NCI-H524 (cell line): ENCODE results near the gene HTT.

Source experiments
- DNase-seq, 2 experiments: peaks; one replicate each; lab custom pipeline; 2025; lab: John Stamatoyannopoulos, UW

HTT gene

DNA sequence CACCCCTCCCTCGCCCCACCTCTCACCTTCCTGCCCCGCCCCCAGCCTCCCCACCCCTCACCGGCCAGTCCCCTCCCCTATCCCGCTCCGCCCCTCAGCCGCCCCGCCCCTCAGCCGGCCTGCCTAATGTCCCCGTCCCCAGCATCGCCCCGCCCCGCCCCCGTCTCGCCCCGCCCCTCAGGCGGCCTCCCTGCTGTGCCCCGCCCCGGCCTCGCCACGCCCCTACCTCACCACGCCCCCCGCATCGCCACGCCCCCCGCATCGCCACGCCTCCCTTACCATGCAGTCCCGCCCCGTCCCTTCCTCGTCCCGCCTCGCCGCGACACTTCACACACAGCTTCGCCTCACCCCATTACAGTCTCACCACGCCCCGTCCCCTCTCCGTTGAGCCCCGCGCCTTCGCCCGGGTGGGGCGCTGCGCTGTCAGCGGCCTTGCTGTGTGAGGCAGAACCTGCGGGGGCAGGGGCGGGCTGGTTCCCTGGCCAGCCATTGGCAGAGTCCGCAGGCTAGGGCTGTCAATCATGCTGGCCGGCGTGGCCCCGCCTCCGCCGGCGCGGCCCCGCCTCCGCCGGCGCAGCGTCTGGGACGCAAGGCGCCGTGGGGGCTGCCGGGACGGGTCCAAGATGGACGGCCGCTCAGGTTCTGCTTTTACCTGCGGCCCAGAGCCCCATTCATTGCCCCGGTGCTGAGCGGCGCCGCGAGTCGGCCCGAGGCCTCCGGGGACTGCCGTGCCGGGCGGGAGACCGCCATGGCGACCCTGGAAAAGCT, at the start of gene HTT, which contains the start of gene HTT-AS:
HTT (plus strand) TSS at position 604 of the 768 bp plus-strand sequence; CDS start at position 749, 145 bp downstream.
HTT-AS (minus strand) TSS at position 461 of the 768 bp plus-strand sequence.
- DNase-seq: peak; percentile 85 to 92

DNA sequence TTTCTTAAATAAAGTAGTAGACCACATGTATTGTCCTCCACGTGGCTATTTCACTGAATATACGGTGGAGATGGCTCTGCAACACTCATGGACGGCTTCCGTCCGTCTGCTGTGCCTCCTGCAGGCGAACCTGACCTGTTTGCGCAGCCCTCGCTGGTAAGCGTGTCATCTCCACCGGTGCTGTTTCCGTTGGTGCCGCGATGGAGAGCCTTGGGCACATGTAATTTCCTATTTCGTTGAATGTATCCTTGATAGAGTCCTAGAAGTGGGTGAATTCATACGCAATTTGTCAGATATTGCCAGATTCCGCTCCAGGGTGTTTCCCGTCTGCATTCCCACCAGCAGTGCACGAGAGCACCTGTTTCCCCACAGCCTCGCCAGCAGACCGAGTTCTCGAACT, 48.6 kb upstream of the HTT start:
- no peak for DNase-seq

DNA sequence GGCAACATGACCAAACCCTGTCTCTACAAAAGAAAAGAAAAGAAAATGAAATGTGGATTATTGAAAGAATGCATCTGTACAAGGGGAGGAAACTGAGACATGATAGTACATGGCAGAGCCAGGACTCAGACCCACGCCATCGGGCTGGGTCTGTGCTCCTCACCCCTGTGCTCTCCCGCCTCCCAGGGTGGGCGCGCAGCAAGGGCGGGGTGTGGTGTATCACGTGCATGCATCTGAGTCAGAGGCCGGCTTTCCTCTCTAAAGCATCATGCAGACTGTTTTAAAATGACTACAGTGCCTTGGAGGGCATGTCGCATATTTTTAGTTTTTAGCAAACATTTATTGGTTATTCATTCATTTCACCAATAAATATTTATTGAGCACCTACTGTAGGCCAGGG, 47.9 kb upstream of the HTT start:
- DNase-seq: no peak

DNA sequence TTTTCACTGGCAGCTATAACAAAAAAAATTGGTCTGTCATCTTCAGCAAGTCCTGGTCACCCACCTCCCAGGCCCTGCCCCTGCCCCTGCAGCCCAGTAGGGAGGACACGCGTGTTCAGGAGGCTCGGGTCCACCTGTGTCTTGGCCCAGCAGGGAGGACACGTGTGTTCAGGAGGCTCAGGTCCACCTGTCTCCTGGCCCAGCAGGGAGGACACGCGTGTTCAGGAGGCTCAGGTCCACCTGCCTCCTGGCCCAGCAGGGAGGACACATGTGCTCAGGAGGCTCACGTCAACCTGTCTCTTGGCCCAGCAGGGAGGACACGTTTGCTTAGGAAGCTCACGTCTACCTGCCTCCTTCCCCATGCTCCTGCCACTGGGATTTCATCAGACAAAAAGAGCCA, 45.0 kb upstream of the HTT start:
- no peak for DNase-seq

DNA sequence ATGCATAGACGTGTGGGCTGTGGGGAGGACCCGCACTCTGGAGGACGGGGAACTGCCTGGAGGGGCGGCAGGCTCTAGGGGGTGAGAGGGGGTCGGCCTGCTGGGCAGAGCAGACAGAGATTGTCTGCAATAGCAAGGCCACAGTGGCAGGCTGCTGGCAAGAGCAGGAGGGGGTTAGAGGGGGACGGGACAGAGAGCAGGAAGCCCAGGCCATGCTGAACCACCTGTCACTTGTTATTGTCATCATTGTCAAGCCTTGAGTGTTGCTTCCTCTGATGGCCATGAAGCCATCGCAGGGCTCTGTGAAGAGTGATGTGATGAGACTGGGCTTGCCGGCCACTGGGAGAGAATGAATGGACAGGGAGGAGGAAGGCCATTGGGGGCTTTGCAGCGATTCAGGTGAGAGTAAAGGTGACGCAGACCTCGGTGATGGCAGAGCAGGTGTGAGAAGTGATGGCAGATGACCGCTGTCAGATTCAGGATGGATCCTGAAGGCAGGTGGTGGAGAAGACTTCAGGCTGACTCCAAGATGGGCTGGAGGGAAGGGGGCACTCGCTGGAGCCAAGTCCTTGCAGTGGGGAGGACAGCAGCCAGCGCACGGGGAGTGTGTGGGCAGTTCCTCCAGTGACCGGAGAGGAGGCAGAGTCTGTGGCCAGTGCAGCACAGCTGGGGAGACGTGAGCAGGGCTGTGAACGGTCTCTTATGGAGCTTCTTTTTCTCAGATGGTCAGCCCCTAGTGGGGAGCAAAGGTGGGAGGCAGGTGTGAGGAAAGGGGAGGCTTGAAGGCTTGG, 43.7 kb upstream of the HTT start:
- no peak for DNase-seq

DNA sequence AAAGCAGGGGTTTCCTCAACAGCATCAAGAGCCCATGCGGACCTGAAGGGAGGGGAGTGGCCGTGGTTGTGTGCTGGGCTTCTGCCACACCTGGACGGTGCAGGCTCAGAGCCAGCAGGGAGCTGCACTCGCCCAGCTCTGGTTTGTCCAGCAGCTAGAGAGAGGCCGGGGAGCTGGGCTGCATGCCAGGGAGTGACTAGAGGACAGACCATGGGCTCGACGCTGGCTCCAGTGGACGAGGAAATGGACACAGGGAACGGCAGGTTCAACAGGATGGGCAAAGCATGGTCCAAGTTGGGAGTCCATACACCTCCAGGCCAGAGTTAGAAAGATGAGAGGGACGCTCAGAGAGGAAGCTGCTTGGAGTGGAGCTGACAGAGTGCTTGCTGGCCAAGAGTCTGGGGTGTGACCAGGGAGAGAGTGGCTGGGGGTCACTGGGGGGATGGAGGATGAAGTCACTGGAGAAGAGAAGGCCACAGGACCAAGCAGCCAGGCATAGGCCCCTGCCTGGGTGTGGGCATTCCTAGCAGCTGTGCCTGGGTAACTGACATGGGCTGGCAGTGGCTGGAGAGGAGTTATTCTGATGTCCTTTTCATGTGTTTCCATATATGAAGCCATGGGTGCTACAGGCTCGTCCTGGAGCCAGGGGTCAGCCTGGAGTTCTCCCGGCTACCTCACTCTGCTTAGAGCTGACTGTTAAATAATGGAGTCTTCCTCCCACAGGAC, 43.0 kb upstream of the HTT start:
- no peak for DNase-seq

DNA sequence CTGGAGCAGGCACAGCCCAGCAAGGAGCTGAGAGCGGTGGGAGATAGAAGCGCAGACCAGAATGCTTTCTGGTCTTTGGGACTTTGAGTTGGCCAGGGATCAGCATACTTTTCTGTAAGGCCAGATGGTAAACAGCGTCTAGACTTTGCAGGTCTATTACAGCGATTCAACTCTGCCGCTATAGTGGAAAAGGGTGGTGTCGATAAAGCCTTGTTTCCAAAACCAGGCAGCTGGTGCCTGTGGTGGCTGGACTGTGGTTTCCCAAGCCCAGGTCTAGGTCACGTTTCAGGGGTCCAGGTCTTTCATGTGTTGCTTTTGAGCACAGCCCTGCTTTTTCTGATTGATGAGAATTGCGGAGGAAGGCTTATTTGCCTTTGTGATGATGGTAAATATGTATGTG, 40.2 kb upstream of the HTT start:
- no peak for DNase-seq

DNA sequence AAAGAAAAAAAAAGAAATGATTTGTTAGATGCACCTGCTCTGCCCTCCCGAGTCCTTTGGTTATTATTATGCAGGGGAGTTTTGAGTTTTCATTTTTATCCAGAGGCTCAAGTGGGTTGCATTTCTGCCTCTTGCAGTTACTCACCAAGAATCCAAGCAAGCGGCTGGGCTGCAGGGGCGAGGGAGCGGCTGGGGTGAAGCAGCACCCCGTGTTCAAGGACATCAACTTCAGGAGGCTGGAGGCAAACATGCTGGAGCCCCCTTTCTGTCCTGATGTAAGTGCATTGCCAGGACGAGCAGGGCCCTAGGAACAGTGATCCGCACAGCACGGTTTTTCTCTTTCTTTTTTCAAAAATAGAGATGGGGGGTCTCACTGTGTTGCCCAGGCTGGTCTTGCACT, 39.2 kb upstream of the HTT start:
- no peak for DNase-seq

DNA sequence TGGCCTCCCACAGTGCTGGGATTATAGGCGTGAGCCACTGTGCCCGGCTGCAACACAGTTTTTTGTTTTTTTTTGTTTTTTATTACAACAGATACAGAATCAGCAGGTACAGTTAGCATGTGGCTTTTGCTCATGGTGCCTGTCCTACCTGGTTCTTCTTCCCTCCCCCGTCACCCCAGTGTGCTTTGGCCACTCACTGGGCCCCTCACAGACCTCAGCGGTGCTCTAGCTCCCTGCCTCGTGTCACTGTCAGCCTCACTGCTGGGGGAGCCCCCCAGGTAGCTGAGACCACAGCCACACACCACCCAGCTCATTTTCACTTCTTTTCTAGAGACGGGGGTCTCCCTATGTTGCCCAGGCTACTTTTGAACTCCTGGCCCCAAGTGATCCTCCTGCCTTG, 38.8 kb upstream of the HTT start:
- no peak for DNase-seq

DNA sequence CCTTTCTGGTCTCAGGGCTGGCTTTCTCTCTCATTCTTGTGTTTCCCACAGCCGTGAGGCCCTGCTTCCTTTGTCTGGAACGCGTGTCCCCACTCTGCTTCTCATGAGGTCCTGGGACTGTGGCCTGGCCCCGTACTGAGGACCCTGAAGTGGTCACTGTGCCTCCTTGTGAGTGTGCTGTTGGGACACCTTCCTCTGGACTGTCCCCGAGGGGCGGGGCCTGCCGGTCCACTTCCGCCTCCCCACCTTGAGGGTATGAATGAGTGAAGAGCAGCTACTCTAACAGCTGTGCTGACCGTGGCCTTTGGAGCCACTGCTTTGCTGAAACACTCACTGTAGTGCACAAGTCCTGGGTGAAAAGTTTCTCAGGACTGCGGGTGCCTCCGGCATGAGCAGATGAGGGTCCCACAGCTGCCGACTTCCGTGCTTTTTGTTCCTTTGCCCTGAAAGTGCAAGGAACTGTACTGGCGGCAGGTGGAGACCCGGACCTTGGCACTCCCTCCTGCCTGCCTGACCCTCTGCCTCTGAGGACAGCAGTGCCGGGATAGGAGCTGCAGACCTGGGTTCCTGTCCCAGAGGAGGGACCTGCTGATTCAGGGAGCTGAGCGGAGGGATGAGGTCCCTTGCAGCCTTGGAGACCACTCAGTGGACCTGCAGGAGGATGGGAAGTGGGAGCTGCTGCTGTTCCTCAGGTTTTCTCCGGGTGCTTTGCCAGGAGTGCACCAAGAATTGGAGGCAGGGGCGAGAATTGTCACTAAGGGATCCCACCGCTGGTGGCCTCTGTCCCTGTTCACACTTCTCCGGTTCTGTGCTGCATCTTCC, 38.1 kb upstream of the HTT start:
- DNase-seq: no peak

DNA sequence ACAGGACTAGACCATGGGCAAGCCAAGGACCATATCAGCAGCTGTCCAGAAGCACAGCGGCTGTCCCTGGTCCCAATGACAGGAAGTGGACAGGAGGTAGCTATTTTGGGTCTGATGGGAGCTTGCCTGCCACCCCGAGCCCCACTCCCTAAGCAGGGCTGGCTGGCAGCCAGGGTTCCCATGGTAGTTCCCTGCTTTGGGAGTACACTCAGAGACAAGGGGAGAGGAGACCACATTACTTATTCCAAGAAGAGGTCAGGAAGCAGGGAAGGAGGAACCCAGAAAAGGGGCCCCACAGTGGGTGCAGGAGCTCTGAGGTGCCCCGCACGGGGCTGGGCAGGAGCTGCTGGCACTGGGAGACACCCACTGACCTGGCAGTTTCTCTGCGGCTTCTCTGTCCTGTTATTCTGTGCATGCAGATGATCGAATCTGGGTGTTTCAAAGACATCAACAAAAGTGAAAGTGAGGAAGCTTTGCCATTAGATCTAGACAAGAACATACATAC, 36.5 kb upstream of the HTT start:
- peak in 1 of 2 experiments; percentile 7 for DNase-seq

DNA sequence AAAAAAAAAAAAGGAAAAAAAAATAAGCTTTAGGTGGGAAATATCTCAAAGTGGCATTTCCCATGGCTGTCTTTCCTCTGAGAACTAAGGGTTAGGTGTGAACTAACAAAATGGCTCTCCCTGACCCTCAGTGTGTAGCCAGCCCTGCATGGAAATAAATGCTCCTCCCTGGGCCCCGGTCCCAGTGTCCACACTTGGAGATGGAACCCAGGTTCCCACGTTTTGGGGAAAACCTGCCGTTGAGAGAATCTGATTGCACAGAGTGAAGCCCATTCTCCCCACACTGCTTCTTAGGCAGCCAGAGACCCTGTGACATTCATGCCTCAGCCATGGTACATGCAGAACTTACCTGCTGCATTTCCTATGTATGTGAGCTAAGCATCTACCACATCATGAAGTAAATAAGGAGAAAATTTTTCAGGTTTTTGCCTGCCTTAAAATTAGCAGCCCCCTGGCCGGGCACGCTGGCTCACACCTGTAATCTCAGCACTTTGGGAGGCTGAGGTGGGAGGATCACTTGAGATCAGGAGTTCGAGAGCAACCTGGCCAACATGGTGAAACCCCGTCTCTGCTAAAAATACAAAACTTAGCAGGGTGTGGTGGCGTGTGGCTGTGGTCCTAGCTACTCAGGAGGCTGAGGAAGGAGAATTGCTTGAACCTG, 34.6 kb upstream of the HTT start:
- no peak for DNase-seq

DNA sequence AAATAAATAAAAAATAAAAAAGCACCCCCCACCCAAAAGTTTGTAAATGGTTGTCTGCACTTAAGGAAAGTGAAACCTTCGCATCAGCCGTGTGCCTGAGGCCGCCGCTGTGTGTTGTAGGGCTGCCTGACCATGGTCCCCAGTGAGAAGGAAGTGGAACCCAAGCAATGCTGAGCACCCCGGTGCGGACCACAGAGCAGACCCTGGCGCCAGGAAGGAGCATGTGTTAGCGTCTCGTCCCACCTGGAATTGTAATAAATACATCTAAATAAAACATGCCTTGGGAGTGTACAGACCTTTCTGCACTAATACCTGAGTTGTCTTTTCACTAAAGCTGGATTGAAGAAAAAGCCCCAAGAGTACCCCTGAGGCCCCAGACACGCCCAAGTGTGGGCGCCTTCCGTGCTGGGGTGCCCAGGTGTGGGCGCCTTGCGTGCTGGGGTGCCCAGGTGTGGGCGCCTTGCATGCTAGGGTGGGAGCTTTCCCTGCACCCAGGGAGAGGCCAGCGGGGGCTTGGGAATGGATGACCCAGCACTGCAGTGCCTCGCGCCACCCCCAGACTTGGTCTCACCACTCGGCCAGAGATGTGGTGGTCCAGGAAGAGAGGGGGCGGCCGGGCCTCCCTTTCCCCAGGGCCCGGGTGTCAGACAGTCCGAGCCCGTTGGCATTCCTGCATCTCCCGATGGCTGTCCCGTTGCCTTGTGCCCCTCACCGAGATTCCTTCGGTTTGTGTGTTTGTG, 33.9 kb upstream of the HTT start:
- DNase-seq: no peak

DNA sequence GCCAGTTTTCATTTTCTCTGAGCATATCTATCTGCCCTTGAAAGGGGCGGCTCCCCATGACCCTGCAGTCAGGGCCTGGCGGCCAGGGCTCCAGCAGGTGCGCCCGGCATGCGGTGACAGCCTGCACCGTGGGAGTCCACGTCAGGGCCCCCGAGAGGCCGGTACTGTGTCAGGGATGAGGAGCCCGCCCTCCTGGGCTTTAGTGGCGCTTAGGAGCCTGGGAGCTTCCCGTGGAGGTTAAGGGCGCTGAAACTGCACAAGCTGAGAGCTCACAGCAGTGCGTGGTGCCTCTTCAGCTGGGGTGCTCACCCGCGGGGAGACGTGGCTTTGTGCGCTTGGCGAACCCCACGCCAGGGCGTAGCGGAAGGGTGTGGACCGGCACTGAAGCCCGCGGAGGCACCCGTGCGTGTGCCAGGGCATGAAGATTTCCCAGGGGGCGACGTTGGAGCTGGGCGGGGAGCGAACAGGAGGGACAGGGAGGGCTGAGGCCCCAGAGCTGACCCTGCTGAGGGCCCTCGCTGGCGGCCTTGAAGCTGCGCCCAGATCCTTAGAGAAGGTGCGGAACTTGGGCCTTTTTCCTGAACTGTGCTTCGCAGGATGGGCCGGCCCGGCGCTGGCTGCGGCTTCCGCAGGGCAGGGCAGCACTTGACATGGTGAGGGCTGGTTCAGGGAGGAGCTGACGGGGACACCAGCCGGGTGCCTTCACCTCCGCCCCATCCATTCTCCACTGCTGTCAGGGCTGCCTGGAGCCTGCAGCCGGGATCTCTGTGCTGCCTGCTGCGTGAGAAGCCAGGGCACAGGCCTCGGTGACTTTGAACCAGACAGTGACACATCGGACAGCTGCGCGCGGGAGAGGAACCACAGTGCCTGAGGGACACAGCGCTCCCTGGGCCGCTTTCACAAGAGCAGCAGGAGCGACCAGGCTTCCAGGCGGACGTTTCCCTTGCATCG, 33.0 kb upstream of the HTT start:
- DNase-seq: peak in 1 of 2 experiments; percentile 62

DNA sequence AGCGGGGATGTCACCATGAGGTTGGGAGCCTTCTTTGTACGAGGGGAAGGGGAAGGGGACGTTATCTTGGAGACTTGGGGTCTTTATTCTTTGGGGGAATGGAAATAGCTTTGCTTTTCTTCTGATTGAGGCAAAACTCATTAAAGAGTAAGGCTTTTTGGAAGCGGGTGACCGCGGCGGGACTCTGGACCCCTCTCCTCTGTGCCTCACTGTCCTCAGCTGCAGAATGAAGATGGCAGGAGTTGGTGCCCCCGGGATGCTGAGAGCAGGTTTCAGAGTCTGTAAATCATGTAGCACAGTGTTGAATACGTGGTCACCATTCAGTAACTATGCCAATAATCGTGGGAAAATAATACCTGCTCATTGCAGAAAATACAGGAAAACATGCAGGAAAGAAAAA, 32.3 kb upstream of the HTT start:
- no peak for DNase-seq

DNA sequence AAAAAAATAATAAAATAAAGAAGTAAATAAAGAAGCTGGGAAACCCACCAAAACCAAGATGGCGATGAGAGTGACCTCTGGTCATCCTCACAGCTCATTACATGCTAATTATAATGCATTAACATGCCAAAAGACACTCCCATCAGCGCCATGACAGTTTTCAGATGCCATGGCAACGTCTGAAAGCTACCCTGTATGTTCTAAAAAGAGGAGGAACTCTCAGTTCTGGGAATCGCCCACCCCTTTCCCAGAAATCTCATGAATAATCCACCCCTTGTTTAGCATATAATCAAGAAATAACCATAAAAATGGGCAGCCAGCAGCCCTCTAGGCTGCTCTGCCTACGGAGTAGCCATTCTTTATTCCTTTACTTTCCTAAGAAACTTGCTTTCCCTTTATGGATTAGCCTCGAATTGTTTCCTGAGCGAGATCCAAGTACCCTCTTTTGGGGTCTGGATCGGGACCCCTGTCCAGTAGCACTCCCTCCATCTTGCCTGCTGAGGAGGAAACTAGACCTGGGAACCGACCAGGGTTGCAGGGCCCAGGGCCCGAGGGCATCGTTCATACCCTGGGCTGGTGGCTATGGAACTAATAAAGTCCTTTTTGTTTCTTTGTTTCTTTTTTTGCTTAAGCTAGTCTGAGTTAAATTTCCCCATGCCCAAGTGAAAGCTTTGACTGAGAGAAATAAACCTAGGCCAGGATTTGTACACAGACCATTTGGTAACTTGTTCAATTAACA, 31.0 kb upstream of the HTT start:
- no peak for DNase-seq

DNA sequence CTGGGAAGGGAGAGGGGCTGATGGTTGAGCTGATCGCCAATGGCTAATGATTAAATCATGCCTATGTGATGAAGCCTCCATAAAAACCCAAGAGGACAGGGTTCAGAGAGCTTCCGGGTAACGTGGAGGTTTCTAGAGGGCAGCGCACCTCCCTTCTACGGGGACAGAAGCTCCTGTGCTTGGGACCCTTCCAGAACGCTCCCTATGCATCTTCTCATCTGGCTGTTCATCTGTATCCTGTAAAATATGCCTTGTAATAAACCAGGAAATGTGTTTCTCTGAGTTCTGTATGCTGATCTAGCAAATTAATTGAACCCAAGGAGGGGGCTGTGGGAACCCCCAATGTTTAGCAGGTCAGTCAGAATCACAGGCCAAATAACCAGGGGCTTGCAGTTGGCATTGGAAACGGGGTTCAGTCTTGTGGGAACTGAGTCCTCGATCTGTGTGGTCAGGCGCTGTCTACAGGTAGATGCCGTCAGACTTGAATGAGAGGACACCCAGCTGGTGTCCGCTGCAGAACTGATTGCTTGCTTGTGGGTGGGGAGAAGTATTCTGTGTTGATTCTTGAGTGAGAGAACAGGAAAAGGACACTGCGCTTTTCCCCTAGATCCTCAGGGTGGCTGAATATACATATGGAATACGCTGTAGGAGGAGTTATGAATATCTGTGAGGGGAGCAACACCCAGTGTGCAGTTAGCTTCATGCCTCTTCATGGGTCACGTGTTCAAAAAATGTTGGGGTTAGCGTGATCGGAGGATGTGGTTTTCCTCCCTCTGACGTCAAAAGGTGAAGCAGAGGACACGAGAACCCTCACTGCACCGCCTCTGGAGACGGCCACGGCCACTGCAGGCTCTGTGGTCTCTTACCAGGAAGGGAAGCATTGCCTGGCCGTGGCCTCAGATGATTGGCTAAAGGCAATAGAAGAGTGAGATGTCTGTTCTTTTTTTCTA, 29.3 kb upstream of the HTT start:
- no peak for DNase-seq
